GF-D8 (cell line): ENCODE data around the gene SUMO3.

Source experiments
- DNase-seq: peaks from one replicate; lab custom pipeline; 2025; lab: John Stamatoyannopoulos, UW

Gene SUMO3

GRCh38 chr21:44828362-44829056 lies 10.6 kb upstream of the SUMO3 start:
- no peak for DNase-seq

DNA sequence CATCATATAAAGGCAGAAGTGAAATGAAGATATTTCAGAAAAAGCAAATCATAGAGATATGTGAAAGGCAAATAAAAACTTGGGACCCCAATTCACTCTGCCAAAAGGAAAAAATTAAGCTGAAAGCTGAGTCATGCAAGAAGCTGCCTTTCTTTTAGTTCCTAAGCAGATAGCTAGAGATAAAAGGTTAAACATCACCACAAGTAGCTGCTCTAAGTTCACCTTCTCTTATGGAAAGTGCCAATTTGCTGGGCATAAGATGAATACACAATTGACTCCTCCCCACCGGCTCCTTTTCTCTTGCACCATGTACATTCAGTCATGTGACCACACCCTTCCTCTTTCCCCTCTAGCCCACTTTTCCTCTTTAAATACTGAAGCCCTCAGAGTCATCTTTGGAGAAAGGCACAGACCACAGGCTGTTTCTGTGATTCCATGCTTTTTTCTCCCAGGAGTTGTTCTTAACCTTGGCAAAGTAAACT lies 5.4 kb upstream of the SUMO3 start:
- no peak for DNase-seq

DNA sequence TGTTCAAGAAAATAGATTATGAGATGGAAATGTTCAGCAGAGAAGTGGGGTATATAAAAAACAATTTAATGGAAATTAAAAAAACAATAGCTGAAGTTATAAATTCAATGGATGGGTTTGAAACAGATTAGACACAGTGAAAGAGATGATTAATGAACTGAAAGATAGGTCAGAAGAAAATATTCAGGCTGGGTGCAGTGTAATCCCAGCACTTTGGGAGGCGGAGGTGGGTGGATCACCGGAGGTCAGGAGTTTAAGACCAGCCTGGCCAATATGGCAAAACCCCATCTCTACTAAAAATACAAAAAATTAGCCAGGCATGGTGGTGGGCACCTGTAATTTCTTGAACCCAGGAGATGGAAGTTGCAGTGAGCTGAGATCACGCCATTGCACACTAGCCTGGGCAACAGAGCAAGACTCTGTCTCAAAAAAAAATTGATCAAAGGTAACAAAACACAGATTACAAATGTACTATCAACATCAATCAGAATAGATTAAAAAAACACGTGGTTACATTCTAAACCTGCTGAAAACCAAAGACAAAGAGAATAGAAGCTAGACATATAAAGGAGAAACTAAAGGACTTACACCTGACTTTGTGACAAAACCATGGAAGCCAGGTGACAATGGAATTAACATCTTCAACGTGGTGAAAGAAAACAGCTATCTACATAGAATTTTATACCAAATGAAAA lies 4.8 kb upstream of the SUMO3 start:
- DNase-seq, result no peak

- DNase-seq, result no peak
These were observed 3.0 kb upstream of the SUMO3 start for GRCh38 chr21:44820851-44821250.

GRCh38 chr21:44819283-44820243 lies 1.7 kb upstream of the SUMO3 start:
- no peak for DNase-seq

DNA sequence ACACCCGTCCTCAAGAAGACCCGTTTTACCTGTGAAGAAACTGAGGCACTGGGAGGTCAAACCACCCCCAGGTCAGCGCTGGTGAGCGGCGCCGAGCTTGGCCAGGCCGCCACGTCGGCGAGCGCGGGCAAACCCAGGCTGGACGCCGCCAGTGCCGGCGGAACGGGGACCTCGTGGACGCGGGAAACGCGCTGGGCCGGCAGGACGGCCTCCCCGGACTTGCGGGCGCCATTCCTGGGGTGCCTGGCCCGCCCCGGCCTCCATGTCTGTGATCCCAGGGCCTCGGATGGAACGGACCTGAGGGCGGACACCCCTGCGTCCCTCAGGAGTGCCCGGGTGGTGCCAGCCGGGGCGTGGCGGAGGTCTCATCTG lies 764 bp upstream of the SUMO3 start:
- no peak for DNase-seq

- DNase-seq, result no peak
These were observed 369 bp downstream of the SUMO3 start for GRCh38 chr21:44817506-44817880.

DNA sequence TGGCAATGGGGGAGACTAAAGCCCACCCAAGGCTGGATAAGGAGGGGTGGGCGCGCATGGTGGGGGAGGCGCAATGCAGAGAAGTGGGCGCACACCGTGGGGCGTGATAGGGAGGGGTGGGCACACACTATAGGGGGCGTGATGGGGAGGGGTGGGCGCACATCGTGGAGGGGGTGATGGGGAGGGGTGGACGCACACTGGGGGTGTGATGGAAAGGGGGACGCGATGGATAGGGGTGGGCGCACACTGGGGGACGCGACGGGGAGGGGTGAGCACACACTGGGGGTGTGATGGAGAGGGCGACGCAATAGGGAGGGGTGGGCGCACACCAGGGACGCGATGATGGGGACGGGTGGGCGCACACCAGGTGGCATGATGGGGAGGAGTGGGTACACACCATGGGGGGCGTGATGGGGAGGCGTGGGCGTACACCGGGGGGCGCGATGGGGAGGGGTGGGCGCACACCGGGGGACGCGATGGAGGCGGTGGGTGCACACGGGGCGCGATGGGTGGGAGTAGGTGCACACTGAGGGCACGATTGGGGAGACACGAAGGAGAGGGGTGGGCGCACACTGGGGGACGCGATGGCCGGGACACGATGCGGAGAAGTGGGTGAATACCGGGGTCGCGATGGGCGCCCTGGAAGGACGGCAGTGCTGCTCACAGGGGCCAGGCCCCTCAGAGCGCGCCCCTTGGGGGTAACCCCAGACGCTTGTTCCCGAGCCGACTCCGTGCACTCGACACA lies 929 bp downstream of the SUMO3 start:
- DNase-seq, result no peak

- no peak for DNase-seq
These were observed 1.8 kb downstream of the SUMO3 start for GRCh38 chr21:44815852-44816628.

DNA sequence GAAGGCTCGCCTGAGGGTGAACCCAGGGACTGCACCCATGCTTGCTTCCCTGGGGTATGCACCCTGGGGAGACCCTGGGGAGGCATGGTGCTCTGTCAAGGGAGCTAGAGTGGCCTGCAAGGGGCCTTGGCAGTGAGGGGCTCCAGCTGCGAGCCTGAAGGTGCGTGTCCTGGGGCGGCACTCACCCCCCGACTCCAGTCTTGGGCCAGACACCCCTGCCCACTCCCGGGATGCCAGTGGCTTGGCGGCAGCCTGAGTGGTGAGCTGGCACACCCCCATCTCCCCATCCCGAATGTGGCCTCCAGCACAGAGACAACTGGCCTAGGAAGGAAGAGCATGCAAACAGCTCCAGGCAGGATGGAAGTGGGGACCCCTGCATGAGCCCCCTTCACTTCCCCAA lies 2.6 kb downstream of the SUMO3 start:
- no peak for DNase-seq

GRCh38 chr21:44814498-44815023 lies 3.3 kb downstream of the SUMO3 start:
- no peak for DNase-seq

DNA sequence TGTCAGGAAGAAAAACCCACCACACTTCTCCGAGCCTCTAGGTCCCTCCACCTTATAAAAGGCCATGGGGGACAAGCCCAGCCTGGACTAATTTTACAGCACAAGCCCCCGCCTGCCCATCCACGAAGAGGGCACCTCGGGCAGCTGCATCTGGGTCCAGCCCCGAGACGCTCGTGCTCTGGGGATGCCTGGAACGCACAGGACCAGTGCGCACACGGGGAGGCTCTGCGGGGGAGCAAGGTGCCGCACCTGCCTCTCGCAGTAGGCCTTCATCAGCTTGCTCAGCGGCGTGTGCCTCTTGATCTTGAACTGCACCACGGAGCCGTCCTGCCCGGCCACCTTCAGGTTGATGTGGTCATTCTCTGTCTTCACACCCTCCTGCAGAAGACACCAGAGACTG lies 4.1 kb downstream of the SUMO3 start:
- DNase-seq, result no peak

- no peak for DNase-seq
These were observed 4.7 kb downstream of the SUMO3 start for GRCh38 chr21:44813149-44813548.

DNA sequence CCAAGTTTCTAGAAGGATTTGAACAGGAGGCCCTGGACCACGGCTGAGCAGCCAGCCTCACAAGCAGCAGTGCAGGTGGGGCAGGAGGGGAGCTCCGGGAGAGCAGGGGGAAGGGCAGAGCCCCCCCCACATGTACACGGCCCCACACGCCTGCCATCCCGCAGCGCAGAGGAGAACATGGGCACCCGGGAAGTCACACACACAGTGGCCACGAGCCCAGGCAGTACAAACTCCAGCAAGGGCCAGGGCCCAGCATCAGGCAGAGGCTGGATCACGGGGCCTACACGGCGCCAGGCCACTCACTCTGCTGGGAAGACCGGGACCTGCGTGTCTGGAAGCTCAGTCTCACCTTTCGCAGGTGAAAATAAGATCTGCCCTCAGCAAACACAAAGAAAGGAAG lies 5.2 kb downstream of the SUMO3 start:
- no peak for DNase-seq

GRCh38 chr21:44810779-44811178 lies 7.1 kb downstream of the SUMO3 start:
- DNase-seq, result no peak

- DNase-seq, result no peak
These were observed 12.0 kb downstream of the SUMO3 start for GRCh38 chr21:44805859-44806258.

- no peak for DNase-seq
These were observed 12.6 kb downstream of the SUMO3 start for GRCh38 chr21:44805226-44805625.

DNA sequence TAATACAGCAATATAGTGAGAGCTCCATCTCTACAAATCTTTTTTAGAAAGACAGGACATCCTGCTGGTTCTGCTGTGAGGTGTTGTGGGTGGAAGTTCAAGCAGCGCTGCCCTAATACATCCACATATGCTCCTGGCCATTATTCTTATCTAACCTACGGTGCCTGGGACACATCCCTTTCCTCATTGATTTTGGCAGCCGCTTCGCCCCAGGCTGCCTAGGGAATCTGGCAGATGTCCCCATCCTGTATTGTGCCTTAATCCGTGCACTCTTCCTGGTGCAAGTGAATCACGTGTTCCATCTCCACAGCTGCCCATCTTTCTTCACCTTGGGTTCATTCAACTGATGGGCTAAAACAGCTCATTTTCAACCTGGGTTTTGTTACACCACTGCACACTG lies 13.1 kb downstream of the SUMO3 start:
- DNase-seq, result no peak

DNA sequence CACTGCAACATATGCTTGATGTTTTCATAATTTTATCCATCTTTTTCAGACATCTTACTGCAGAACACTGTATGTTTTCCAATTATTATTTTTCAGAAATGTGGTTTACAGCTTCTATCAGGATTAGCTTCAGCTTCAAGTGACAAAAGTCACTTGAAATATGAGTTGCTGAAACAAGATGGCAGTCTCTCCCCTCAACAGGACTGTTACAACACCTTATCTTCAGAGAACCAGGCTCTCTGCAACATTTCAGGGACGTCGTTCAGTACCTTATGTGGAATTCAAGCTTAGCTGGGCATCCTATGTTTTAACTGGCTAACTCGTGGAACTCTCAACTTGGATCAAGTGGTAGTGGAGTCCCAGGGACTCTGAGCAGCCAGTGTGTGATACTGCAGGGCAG lies 14.2 kb downstream of the SUMO3 start:
- no peak for DNase-seq

DNA sequence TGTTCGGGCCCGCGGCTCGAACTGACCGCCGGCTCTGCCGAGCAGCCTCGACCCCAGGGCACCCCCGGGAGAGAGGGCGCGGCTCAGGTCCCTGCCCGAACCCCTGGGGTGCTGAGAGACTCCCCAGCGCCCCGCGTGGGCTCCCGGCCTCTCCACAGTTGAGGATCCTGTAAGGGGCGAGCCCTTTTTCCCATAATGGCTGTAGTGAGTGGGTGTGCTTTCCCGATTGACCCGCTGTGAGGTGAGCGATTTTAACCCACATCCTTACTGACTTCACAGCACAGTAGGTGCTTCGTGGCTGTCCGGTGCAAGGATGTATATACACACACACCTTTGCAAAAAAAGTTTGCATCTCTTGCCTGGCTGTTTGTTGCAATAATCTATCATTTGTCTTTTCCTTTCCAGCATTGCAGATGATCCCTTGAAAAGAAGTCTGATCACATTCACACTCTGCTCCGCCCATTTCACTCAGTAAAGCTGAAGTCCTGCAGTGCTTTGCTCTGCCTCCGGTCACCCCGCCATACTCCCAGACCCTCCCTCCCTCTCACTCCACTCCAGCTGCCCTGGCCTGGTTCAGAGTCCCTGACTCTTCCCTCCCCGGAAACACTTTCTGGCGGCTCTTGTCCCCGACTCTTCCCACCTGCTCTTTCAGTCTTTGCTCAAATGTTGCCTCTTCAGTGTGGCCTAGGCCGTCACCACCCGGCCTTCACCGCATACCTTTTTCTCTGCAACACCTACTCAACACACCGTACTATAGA lies 15.3 kb downstream of the SUMO3 start:
- DNase-seq, result no peak
